Naive thymus-derived CD8-positive, alpha-beta T cell (primary cell): ENCODE measurements around the gene PSMC1. TPM values are rescaled to one million over a fixed set of nuclear protein-coding genes. Genes with fewer than 3 reads are reported as not detected.

Experiments
- ATAC-seq, 2 donors: fragments of 150-1000 bp; cut with Tn5 transposase in 1 of 2; sonication (Bioruptor Pico), chemical (Tn5 transposase) in 1 of 2; 1 replicate in 1 of 2; 2 replicates in 1 of 2; pipeline ENCODE4 v1.10.0; 2021; ENCODE audit warnings: mild to moderate bottlenecking in 2 of 2, moderate library complexity in 2 of 2
- POLR2A ChIA-PET: fragments of 350-600 bp; sonication (Branson Sonifier 250); formaldehyde crosslinking; loops from one replicate; lab custom pipeline; 2021; ENCODE audit warnings: antibody characterized with exemption; lab: Charles Lee
- DNase-seq, 10 donors: peaks; one replicate each; pipeline versions ENCODE4 v3.0.0 to v3.0.0-alpha.2; 2020 to 2022
- H3K27ac Mint-ChIP-seq, 10 donors: one replicate each; pipeline ENCODE4 v1.8.0; 2020 to 2022; ENCODE audit warnings: mild to moderate bottlenecking in 10 of 10, mixed read lengths in 10 of 10, moderate library complexity in 4 of 10, inconsistent platforms in 1 of 10
- H3K27me3 Mint-ChIP-seq, 5 donors: one replicate each; pipeline ENCODE4 v1.8.0; 2021 to 2022; ENCODE audit warnings: mixed read lengths in 5 of 5
- H3K36me3 Mint-ChIP-seq, 3 donors: one replicate each; pipeline ENCODE4 v1.8.0; 2020 to 2022; ENCODE audit warnings: mixed read lengths in 3 of 3, mild to moderate bottlenecking in 2 of 3, inconsistent platforms in 1 of 3
- H3K4me1 Mint-ChIP-seq, 4 donors: one replicate each; pipeline ENCODE4 v1.8.0; 2021 to 2022; ENCODE audit warnings: mixed read lengths in 4 of 4
- H3K4me3 Mint-ChIP-seq, 10 donors: one replicate each; pipeline ENCODE4 v1.8.0; 2020 to 2022; ENCODE audit warnings: mild to moderate bottlenecking in 10 of 10, mixed read lengths in 10 of 10, moderate library complexity in 6 of 10, inconsistent platforms in 1 of 10
- H3K9me3 Mint-ChIP-seq, 9 donors: one replicate each; pipeline ENCODE4 v1.8.0; 2020 to 2022; ENCODE audit warnings: mixed read lengths in 9 of 9, mild to moderate bottlenecking in 3 of 9, inconsistent platforms in 1 of 9, moderate library complexity in 1 of 9
- polyA plus RNA-seq, 3 donors: library from polyadenylated mRNA; unstranded; fragments of 300-500 nt; fragmentation: Illumina TruSeq; gene quantifications; one replicate each; pipeline ENCODE4 v1.2.3, GENCODE V29; 2021
- total RNA-seq, 8 experiments: library from RNA in 2 of 8; stranded (reverse) in 2 of 8; gene quantifications; one replicate each; pipeline ENCODE4 v1.2.3 and lab custom pipeline; 2021 to 2026

PSMC1 gene
- total and polyA plus RNA-seq, 5 experiments from 2014 or later: 57.9 to 117 (median 92.8) TPM

GRCh38 chr14:90295870-90296516 lies 39.6 kb downstream of the PSMC1 start:
- H3K27ac Mint-ChIP-seq: peak overlapping the region in 2 of 10 donors; percentile 41
- no peaks in the 10 kb centered on the region for H3K27me3 Mint-ChIP-seq
- ATAC-seq (no peak), DNase-seq (no peak)
- H3K4me3 Mint-ChIP-seq: no peak overlapping the region
- peaks cover 6 to 11% (median 9%) of the 10 kb centered on the region in 4 donors for H3K4me1 Mint-ChIP-seq
- POLR2A ChIA-PET: no interaction called here
- H3K9me3 Mint-ChIP-seq: no peaks in the 10 kb centered on the region
- peaks cover 0 to 73% (median 31%) of the 10 kb centered on the region in 3 donors for H3K36me3 Mint-ChIP-seq

GRCh38 chr14:90296641-90297040 lies 40.3 kb downstream of the PSMC1 start:
- Mint-ChIP-seq H3K27me3 (no peaks in the 10 kb centered on the region), H3K27ac (peak overlapping the region in 1 of 10 donors; percentile 48), H3K4me1 (peaks cover 12 to 16% (median 13%) of the 10 kb centered on the region in 4 donors), H3K9me3 (no peaks in the 10 kb centered on the region), H3K4me3 (no peak overlapping the region), H3K36me3 (peaks cover 0 to 73% (median 31%) of the 10 kb centered on the region in 3 donors)
- DNase-seq: no peak
- no peak for ATAC-seq
- POLR2A ChIA-PET: no interaction called here

- no peak overlapping the region for H3K4me3 Mint-ChIP-seq
- ATAC-seq (no peak), DNase-seq (no peak)
- peaks cover 13 to 21% (median 20%) of the 10 kb centered on the region in 4 donors for H3K4me1 Mint-ChIP-seq
- peak overlapping the region in 1 of 10 donors; percentile 31 for H3K27ac Mint-ChIP-seq
- H3K36me3 Mint-ChIP-seq: peaks cover 3 to 73% (median 27%) of the 10 kb centered on the region in 3 donors
- no peaks in the 10 kb centered on the region for H3K9me3 Mint-ChIP-seq
- no peaks in the 10 kb centered on the region for H3K27me3 Mint-ChIP-seq
- POLR2A ChIA-PET: no interaction called here
Measured at GRCh38 chr14:90297876-90298629, 41.7 kb downstream of the PSMC1 start.

- Mint-ChIP-seq H3K36me3 (peaks cover 9 to 77% (median 23%) of the 10 kb centered on the region in 3 donors), H3K4me3 (no peak overlapping the region), H3K4me1 (peaks cover 17 to 21% (median 20%) of the 10 kb centered on the region in 4 donors), H3K27me3 (no peaks in the 10 kb centered on the region), H3K9me3 (no peaks in the 10 kb centered on the region), H3K27ac (no peak overlapping the region)
- no peak for ATAC-seq
- no peak for DNase-seq
- POLR2A ChIA-PET: no interaction called here
Measured at GRCh38 chr14:90299408-90299807, 43.1 kb downstream of the PSMC1 start.

GRCh38 chr14:90300611-90301047 lies 44.3 kb downstream of the PSMC1 start:
- no peak for ATAC-seq
- no peak for DNase-seq
- POLR2A ChIA-PET: no interaction called here
- Mint-ChIP-seq H3K4me3 (no peak overlapping the region), H3K4me1 (peaks cover 17 to 21% (median 20%) of the 10 kb centered on the region in 4 donors), H3K27me3 (no peaks in the 10 kb centered on the region), H3K9me3 (no peaks in the 10 kb centered on the region), H3K36me3 (peaks cover 9 to 82% (median 22%) of the 10 kb centered on the region in 3 donors), H3K27ac (peak overlapping the region in 7 of 10 donors; percentile 15 to 87 (median 71))

- Mint-ChIP-seq H3K36me3 (peaks cover 9 to 81% (median 22%) of the 10 kb centered on the region in 3 donors), H3K9me3 (no peaks in the 10 kb centered on the region), H3K27me3 (no peaks in the 10 kb centered on the region), H3K27ac (peak overlapping the region in 5 of 10 donors; percentile 44 to 87 (median 68)), H3K4me1 (peaks cover 17 to 21% (median 20%) of the 10 kb centered on the region in 4 donors), H3K4me3 (no peak overlapping the region)
- POLR2A ChIA-PET: interaction anchor here (1.1 to 1.3 kb wide), 2 partner anchors 81 to 100 kb away, joined by 3 to 4 read pairs; no protein-coding TSS in a partner anchor
- DNase-seq (no peak), ATAC-seq (no peak)
Measured at GRCh38 chr14:90301122-90301521, 44.8 kb downstream of the PSMC1 start.

- ATAC-seq (no peak), DNase-seq (peak in 3 of 10 donors; percentile 3 to 22 (median 17))
- Mint-ChIP-seq H3K4me1 (peaks cover 17 to 21% (median 20%) of the 10 kb centered on the region in 4 donors), H3K4me3 (no peak overlapping the region), H3K27me3 (no peaks in the 10 kb centered on the region), H3K9me3 (no peaks in the 10 kb centered on the region), H3K27ac (peak overlapping the region in 5 of 10 donors; percentile 15 to 60 (median 24)), H3K36me3 (peaks cover 9 to 79% (median 19%) of the 10 kb centered on the region in 3 donors)
- POLR2A ChIA-PET: interaction anchor here (1.1 to 1.3 kb wide), 2 partner anchors 81 to 100 kb away, joined by 3 to 4 read pairs; no protein-coding TSS in a partner anchor
Measured at GRCh38 chr14:90301668-90302090, 45.3 kb downstream of the PSMC1 start.

GRCh38 chr14:90302529-90303303 lies 46.4 kb downstream of the PSMC1 start:
- Mint-ChIP-seq H3K36me3 (peaks cover 9 to 79% (median 16%) of the 10 kb centered on the region in 3 donors), H3K27me3 (no peaks in the 10 kb centered on the region), H3K4me3 (no peak overlapping the region), H3K4me1 (peaks cover 17 to 21% (median 20%) of the 10 kb centered on the region in 4 donors), H3K27ac (peak overlapping the region in 4 of 10 donors; percentile 27 to 51 (median 38)), H3K9me3 (no peaks in the 10 kb centered on the region)
- DNase-seq (no peak), ATAC-seq (no peak)
- POLR2A ChIA-PET: interaction anchor here (1.1 to 1.3 kb wide), 2 partner anchors 80 to 99 kb away, joined by 3 to 4 read pairs; no protein-coding TSS in a partner anchor

GRCh38 chr14:90303473-90303872 lies 47.1 kb downstream of the PSMC1 start:
- H3K36me3 Mint-ChIP-seq: peaks cover 9 to 80% (median 19%) of the 10 kb centered on the region in 3 donors
- H3K9me3 Mint-ChIP-seq: no peaks in the 10 kb centered on the region
- no peak overlapping the region for H3K4me3 Mint-ChIP-seq
- H3K27ac Mint-ChIP-seq: peak overlapping the region in 4 of 10 donors; percentile 39 to 75 (median 54)
- ATAC-seq: no peak
- POLR2A ChIA-PET: no interaction called here
- no peaks in the 10 kb centered on the region for H3K27me3 Mint-ChIP-seq
- peaks cover 17 to 21% (median 20%) of the 10 kb centered on the region in 4 donors for H3K4me1 Mint-ChIP-seq
- DNase-seq: no peak

GRCh38 chr14:90304502-90304901 lies 48.1 kb downstream of the PSMC1 start:
- ATAC-seq (no peak), DNase-seq (no peak)
- peaks cover 9 to 84% (median 22%) of the 10 kb centered on the region in 3 donors for H3K36me3 Mint-ChIP-seq
- no peak overlapping the region for H3K4me3 Mint-ChIP-seq
- H3K9me3 Mint-ChIP-seq: no peaks in the 10 kb centered on the region
- H3K4me1 Mint-ChIP-seq: peaks cover 14 to 21% (median 19%) of the 10 kb centered on the region in 4 donors
- H3K27ac Mint-ChIP-seq: peak overlapping the region in 3 of 10 donors; percentile 18 to 39 (median 23)
- POLR2A ChIA-PET: no interaction called here
- H3K27me3 Mint-ChIP-seq: no peaks in the 10 kb centered on the region

- POLR2A ChIA-PET: no interaction called here
- peak overlapping the region in 2 of 10 donors; percentile 27 to 39 for H3K27ac Mint-ChIP-seq
Measured at GRCh38 chr14:90305176-90305601, 48.8 kb downstream of the PSMC1 start.

GRCh38 chr14:90308561-90308960 lies 52.2 kb downstream of the PSMC1 start:
- ATAC-seq (no peak), DNase-seq (no peak)
- Mint-ChIP-seq H3K9me3 (no peaks in the 10 kb centered on the region), H3K36me3 (peaks cover 3 to 90% (median 32%) of the 10 kb centered on the region in 3 donors), H3K27me3 (no peaks in the 10 kb centered on the region), H3K27ac (no peak overlapping the region), H3K4me1 (peaks cover 0 to 1% (median 0%) of the 10 kb centered on the region in 4 donors), H3K4me3 (no peak overlapping the region)
- POLR2A ChIA-PET: no interaction called here

More at GRCh38 chr14:90305176-90305601, 48.8 kb downstream of the PSMC1 start:
- H3K4me3 Mint-ChIP-seq: no peak overlapping the region
- peaks cover 13 to 21% (median 19%) of the 10 kb centered on the region in 4 donors for H3K4me1 Mint-ChIP-seq
- ATAC-seq (no peak), DNase-seq (no peak)
- no peaks in the 10 kb centered on the region for H3K9me3 Mint-ChIP-seq
- no peaks in the 10 kb centered on the region for H3K27me3 Mint-ChIP-seq
- H3K36me3 Mint-ChIP-seq: peaks cover 9 to 86% (median 21%) of the 10 kb centered on the region in 3 donors
